Measurements from ENCODE around the gene PRDX6. TPM values are rescaled to one million over a fixed set of nuclear protein-coding genes. Genes with fewer than 3 reads are reported as not detected.

PRDX6 gene
- total RNA-seq, 1 donor from 2014 or later, result 185 TPM

- DNase-seq (ENCODE audit: low read depth) (no peak), FAIRE-seq (no peak)
- Histone ChIP-seq H3K27me3 (ENCODE audit: control insufficient read depth, insufficient read depth, low read length) (no peaks in the 10 kb centered on the region), H3K4me3 (ENCODE audit: low read depth, low read length) (no peak overlapping the region), H3K36me3 (ENCODE audit: control insufficient read depth, insufficient read depth, low read length) (no peaks in the 10 kb centered on the region)
- TF ChIP-seq, protein P1, sequence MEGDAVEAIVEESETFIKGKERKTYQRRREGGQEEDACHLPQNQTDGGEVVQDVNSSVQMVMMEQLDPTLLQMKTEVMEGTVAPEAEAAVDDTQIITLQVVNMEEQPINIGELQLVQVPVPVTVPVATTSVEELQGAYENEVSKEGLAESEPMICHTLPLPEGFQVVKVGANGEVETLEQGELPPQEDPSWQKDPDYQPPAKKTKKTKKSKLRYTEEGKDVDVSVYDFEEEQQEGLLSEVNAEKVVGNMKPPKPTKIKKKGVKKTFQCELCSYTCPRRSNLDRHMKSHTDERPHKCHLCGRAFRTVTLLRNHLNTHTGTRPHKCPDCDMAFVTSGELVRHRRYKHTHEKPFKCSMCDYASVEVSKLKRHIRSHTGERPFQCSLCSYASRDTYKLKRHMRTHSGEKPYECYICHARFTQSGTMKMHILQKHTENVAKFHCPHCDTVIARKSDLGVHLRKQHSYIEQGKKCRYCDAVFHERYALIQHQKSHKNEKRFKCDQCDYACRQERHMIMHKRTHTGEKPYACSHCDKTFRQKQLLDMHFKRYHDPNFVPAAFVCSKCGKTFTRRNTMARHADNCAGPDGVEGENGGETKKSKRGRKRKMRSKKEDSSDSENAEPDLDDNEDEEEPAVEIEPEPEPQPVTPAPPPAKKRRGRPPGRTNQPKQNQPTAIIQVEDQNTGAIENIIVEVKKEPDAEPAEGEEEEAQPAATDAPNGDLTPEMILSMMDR (IDR thresholded peaks at IDR 0.05; ENCODE audit: insufficient read depth, low read length, severe bottlenecking), result no peak
These were observed 43.3 kb upstream of the PRDX6 start for GRCh38 chr1:173433751-173434326.

GRCh38 chr1:173436841-173437428 lies 40.2 kb upstream of the PRDX6 start:
- no peak for DNase-seq (ENCODE audit: low read depth)
- FAIRE-seq, result no peak
- Histone ChIP-seq H3K36me3 (ENCODE audit: control insufficient read depth, insufficient read depth, low read length) (no peaks in the 10 kb centered on the region), H3K4me3 (ENCODE audit: low read depth, low read length) (no peak overlapping the region), H3K27me3 (ENCODE audit: control insufficient read depth, insufficient read depth, low read length) (no peaks in the 10 kb centered on the region)
- TF ChIP-seq, protein P1 (IDR thresholded peaks at IDR 0.05; ENCODE audit: insufficient read depth, low read length, severe bottlenecking), result no peak

- no peak for FAIRE-seq
- H3K4me3 ChIP-seq (ENCODE audit: low read depth, low read length), result no peak overlapping the region
These were observed 38.5 kb upstream of the PRDX6 start for GRCh38 chr1:173438675-173439074.

GRCh38 chr1:173440430-173440829 lies 36.7 kb upstream of the PRDX6 start:
- Histone ChIP-seq H3K27me3 (ENCODE audit: control insufficient read depth, insufficient read depth, low read length) (no peaks in the 10 kb centered on the region), H3K36me3 (ENCODE audit: control insufficient read depth, insufficient read depth, low read length) (no peaks in the 10 kb centered on the region), H3K4me3 (ENCODE audit: low read depth, low read length) (no peak overlapping the region)
- no peak for FAIRE-seq
- no peak for DNase-seq (ENCODE audit: low read depth)
- TF ChIP-seq, protein P1 (IDR thresholded peaks at IDR 0.05; ENCODE audit: insufficient read depth, low read length, severe bottlenecking), result no peak

More at GRCh38 chr1:173438675-173439074, 38.5 kb upstream of the PRDX6 start:
- DNase-seq (ENCODE audit: low read depth), result no peak
- TF ChIP-seq, protein P1 (IDR thresholded peaks at IDR 0.05; ENCODE audit: insufficient read depth, low read length, severe bottlenecking), result no peak
- Histone ChIP-seq H3K27me3 (ENCODE audit: control insufficient read depth, insufficient read depth, low read length) (no peaks in the 10 kb centered on the region), H3K36me3 (ENCODE audit: control insufficient read depth, insufficient read depth, low read length) (no peaks in the 10 kb centered on the region)

DNA sequence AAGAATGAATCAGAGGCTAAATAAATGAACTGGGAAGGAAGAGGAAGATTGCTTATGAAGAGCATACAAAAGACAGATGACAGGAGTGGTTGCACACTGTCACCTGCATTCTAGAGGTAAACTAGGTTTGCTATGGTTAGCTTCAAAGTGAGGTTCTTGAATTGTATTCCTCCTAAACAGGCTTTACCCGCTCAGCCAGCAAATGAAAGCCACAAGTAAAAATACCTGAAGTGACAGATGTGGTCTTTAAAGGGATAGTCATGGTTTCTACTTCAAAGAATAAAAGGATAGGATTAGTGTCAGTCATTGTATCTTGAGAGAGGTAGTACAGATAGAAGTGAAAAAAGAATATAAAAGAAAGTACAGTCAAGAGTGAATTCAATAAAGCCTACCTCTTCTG lies 32.4 kb upstream of the PRDX6 start:
- TF ChIP-seq, protein P1 (IDR thresholded peaks at IDR 0.05; ENCODE audit: insufficient read depth, low read length, severe bottlenecking), result no peak
- Histone ChIP-seq H3K4me3 (ENCODE audit: low read depth, low read length) (no peak overlapping the region), H3K27me3 (ENCODE audit: control insufficient read depth, insufficient read depth, low read length) (no peaks in the 10 kb centered on the region), H3K36me3 (ENCODE audit: control insufficient read depth, insufficient read depth, low read length) (no peaks in the 10 kb centered on the region)
- DNase-seq (ENCODE audit: low read depth) (no peak), FAIRE-seq (no peak)

DNA sequence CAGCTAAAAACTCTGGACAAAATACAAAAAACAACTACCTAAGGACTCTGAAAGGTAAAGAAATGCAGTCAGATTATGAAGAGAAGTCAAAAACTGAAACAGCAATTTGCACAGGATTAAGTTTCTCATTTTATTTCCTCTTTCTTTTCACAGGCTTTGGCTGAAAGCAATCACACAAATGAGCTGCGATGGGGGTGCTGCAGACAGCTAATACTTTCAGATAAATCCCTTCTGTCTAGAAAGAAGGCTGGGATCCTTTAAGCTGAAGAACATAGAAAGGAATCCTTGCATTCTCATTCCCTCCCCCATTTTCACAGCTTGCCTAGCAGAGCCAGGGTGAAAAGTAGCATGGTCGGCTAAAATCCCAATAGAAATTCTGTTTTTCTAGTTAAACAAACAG lies 32.0 kb upstream of the PRDX6 start:
- FAIRE-seq, result no peak
- Histone ChIP-seq H3K4me3 (ENCODE audit: low read depth, low read length) (no peak overlapping the region), H3K27me3 (ENCODE audit: control insufficient read depth, insufficient read depth, low read length) (no peaks in the 10 kb centered on the region), H3K36me3 (ENCODE audit: control insufficient read depth, insufficient read depth, low read length) (no peaks in the 10 kb centered on the region)
- TF ChIP-seq, protein P1 (IDR thresholded peaks at IDR 0.05; ENCODE audit: insufficient read depth, low read length, severe bottlenecking), result no peak
- DNase-seq (ENCODE audit: low read depth), result no peak

All from bronchial epithelial cell (primary cell).